H1 (cell line): ENCODE data around the gene SLC25A26. TPM values are rescaled to one million over a fixed set of nuclear protein-coding genes. Genes with fewer than 3 reads are reported as not detected.

Experiments used
- CHD7 ChIP-seq: fragments of 300-600 bp; sonication (generic); IDR thresholded peaks from 2 replicates; pipeline ENCODE4 v1.7.1; 2012; ENCODE audit warnings: low read length, moderate library complexity, mild to moderate bottlenecking, inconsistent platforms; ENCODE audit not compliant: insufficient replicate concordance
- polyA plus RNA-seq, 7 experiments: library from polyadenylated mRNA; depleted of rRNA in 3 of 7; stranded (reverse) in 5 of 7; unstranded in 2 of 7; fragments of >200 nt in 5 of 7; fragments of 200-250 nt in 2 of 7; gene quantifications; 1 replicate in 5 of 7; 2 replicates in 1 of 7; 4 replicates in 1 of 7; pipeline versions ENCODE4 v1.2.1 to v1.2.3, GENCODE V29; 2011 to 2013; ENCODE audit warnings: missing spikeins in 2 of 7, mixed read lengths in 2 of 7
- total RNA-seq: library from RNA; stranded (reverse); fragmentation: NEBNext Ultra II Directional; extraction: Animal tissue kit (Norgen Biotek cat#: 25700); gene quantifications from 2 replicates; pipeline ENCODE4 v1.2.1, GENCODE V29; 2021

SLC25A26 gene
- total and polyA plus RNA-seq, 2 of the 8 experiments (the other 6 are each of a cell fraction or from before 2014, with no cell fraction given) = 30.0 to 37.0 TPM

- no peak for TF ChIP-seq CHD7
These were observed 163.4 kb downstream of the SLC25A26 start (continued) for GRCh38 chr3:66383998-66384745.
